ENCODE results near the gene MAN2B1.
A peak's percentile ranks its signal among the peaks of the same experiment; 100 is the strongest.
"Not testable (repeated sequence)": the region's sequence is repeated elsewhere in the genome, so short reads cannot be mapped to it uniquely, and the experiment has no call there.

Gene MAN2B1

DNA sequence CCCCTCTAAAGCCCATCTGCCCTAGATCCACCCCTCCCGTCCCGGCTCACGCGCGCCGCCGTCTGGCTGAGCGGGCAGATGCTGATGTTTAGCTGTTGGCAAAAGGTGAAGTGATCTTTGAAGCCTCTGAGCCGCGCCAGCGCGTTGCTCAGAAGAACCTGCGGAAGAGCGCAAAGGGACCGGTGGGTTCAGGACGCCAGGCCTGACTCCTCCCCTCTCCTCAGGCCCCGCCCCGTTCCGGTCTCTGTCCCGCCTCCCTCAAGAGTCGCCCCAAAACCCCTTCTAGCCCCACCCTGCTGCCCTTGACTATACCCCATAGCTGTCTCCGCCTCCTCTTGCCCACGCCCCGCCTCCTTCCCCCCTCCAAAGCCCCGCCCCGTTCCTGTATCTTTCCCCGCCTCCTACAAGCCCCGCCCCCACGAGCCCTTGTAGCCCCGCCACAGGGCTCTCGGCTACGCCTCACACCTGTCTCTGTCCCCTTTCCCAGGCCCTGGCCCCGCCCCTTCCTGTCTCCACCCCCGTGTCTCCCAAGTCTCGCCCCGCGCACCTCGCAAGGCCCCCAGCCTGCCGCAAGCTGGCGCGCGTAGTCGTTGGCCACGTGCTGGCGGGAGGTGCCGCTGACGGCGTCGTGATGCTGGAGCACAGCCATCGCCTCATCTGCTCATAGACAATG lies 9.5 kb downstream of the MAN2B1 start:
- no peak for DNase-seq

DNA sequence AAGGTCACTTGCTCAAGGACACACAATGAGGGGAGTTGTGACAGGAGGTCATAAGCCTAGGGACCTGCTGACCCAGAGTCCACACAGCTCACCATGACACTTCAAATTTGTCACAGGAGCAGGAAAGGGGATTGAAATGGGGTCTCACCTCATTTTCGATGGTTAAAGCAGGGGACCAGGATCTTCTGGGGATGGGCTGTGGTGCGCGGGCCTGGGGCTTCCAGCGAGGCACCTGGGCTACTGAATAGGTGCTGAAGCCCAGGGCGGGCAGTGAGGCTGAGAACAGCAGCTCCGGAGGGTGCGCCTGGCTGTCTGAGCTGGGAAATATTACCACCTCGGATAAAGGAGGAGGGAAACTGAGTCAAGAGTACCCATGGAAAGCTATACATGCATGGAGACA lies 11.0 kb downstream of the MAN2B1 start:
- no peak for DNase-seq

DNA sequence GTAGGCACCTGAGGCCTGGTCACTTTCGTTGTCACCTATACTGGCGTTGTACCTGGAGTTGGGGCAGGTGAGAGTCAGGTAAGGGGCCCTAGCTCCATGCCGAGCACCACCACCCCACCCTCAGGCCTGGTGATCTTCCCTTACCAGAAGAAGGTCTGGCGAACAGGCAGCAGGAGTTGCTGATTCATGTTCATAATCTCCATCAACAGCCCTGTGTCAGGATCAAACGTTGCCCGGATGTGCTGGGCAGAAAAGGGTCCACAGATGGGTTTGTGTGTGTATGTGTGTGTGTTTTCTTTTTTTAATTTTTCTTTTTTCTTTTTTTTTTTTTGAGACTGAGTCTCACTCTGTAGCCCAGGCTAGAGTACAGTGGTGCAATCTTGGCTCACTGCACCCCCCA lies 14.3 kb downstream of the MAN2B1 start:
- DNase-seq = no peak

DNA sequence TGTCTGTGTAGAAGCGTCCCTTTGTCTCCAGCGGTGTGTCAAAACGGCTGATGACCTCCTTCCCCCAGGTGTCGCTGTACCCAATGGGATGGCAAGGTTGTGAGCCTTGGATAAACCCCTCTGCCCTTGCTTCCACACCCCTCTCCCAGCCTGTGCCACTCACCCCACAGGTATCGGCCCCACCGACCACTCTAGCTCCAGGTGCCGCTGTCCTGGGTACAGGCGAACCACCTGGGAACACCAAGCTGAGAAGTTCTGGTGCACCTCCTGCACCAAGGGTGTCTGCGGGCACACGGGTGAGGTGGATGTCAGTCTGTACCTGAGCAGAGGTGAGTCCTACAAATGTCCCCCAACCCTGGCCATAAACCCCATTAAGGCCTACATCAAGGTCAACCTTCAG lies 16.6 kb downstream of the MAN2B1 start:
- no peak for DNase-seq

DNA sequence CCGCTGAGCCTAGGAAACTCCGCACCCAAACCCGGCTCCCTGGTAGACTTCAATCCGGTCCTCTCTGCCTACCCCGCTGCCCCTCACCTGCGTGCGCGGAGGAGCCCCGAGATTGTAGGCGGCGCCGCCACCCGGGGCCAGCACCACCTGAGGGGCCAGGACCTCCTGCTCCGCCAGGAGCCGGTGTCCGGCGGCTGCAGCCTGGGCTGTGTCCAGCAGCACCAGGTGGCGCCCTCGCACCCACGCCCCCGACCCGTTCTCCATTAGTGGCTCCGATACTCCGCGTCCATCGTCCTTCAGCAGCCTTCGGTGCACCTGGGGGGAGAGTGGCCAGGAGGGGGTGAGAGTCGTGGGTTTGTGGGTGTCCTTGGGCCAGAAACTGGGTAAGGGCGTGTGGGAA lies 18.5 kb downstream of the MAN2B1 start:
- DNase-seq = no peak

DNA sequence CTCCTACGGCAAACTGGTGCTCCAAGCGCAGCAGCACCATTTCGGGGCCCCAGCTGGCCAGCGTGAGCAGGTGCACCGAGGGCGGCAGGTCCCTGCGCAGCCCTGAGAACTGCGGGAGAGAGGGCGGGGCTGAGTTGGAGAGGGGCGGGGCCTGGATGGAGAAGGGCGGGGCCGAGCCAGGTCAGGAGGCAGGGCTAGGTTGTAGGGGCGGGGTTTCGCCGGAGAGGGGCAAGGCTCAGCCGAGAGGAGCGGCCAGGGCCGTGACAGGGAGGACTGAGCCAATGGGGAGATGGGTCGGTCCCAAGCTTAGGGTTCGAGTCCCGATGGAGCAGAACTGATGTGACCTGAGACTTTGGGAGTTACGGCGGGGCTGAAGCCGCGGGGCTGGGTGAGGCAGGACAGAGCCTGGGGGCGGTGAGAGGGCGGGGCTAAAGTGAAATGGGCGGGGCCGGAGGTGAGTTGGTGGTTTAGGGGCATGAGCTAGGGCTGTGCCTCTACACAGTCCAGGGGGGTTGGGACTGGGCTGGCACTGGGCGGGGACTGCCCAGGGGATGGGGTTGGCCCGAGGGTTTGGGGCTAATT lies 19.0 kb downstream of the MAN2B1 start:
- DNase-seq = no peak

DNA sequence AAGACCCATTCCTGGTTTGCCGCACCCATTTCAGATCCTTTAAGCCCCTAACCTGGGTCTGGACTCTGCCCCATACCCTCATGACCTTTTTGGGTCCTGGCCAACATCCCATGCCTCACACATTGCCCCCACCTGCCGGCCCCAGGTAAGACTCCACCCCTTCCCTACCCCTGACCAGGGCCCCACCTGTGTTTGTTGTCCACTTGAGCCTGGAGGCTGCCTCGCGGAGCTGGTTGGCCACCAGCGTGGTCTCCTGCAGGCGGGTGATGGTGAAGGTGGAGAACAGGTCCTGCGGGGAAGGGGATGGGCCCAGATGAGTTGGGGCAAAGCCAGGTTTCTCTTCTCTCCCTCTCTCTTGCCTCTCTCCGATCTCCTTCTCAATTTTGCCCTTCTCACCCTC lies 19.5 kb downstream of the MAN2B1 start:
- DNase-seq = no peak

DNA sequence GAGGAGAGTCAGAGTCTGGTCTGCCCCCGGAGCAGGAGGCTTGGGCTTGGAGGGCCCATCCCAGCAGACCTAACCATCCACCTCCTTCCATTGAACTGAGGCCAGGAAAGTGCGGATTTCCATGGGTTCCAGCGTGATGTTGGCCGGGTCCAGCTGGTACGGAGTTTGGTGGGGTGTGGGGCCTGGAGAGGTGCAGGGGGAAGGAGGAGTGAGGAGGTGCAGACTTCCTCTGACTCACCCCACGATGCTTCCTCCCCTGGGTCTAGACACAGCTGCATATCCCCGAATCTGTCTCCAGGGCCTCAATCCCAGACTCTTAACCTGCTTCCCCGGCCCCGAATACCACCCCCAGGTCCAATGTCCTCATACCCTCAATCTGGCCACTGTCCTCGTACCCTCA lies 20.0 kb downstream of the MAN2B1 start:
- DNase-seq = no peak

DNA sequence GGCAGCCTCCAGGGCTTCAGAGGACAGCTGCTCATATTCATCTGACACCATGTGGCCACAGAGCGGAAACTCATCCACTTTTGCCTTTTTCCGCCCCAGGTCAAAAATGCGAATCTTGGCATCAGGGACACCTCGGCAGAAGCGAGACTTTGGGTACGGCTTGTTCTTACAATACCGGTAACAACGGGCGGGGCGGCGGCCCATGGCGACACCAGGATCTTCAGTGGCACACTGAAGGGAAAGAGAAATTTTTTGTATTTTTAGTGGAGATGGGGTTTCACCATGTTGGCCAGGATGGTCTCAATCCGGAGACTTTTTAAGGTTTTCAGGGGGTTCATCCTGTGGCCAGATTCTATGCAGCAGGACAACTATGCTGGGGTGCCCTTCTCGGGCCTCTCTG lies 22.8 kb downstream of the MAN2B1 start:
- DNase-seq = not testable (repeated sequence)

DNA sequence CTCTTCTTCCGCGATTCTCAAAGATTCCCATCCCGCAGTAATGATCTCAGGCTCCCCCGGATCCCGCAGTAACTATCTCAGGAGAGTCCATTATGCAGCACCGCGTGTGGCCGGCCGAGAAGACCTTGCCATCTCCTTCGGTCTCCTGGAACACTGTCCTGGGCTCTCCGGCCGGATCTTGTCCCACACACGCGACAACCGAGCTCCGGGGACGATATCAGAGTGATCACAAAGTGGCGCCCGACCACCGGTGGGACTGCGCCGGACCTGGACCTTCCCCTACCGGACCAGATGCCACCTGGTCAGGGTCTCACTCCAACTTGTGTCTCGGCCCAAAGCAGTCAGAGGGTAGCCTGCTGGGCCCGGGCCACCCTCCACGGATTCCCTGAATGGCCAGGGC lies 24.0 kb downstream of the MAN2B1 start:
- no peak for DNase-seq

DNA sequence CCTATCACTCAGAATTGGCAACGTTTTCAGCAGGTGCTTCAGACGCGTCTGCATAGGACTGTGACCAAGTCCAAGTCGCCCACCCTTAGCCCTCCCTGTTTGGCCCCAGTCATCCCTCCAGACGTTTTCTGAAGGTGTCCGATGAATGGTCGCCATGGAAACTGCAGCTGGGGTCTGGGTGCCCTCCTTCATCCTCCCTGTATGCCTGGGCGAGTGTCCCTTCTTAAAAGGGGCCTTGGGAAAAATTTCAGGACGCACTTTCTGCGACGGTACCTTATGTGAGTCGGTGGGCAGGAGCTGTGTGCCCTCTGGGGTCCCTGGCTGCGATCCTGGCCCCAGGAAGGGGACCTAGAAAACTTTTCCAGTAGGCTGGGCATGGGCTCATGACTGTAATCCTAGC lies 25.1 kb downstream of the MAN2B1 start:
- no peak for DNase-seq

DNA sequence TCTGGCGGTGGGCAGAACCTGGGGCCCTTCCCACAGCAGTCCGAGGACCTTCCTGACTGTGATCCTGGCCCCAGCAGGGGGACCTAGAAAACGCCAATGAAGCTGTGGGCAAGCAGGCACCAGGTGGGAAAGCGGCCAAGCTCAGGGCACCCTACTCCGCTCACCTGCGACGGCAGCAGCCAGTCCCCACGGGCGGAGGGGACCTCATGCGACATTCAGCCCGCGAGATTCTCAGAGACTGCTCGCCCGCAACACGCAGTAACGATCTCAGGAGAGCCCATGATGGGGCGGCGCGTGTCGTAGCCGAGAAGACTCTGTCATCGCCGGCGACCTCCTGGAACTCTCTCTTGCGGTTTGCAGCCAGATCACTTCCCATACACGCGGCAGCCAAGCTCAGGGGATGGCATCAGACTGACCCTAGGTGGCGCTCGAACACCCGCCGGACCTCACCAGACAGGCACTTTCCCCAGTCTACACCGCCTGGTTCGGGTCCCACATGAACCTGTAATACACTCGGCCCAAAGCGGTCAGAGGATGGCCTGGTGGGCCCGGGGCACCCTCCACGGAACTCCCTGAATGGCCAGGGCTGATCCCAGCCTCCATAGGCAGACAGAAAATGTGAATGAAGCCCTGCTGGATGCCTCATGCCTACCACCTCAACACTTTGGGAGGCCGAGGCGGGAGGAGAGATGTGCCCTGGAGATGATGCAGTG lies 26.5 kb downstream of the MAN2B1 start:
- DNase-seq = peak; percentile 53

DNA sequence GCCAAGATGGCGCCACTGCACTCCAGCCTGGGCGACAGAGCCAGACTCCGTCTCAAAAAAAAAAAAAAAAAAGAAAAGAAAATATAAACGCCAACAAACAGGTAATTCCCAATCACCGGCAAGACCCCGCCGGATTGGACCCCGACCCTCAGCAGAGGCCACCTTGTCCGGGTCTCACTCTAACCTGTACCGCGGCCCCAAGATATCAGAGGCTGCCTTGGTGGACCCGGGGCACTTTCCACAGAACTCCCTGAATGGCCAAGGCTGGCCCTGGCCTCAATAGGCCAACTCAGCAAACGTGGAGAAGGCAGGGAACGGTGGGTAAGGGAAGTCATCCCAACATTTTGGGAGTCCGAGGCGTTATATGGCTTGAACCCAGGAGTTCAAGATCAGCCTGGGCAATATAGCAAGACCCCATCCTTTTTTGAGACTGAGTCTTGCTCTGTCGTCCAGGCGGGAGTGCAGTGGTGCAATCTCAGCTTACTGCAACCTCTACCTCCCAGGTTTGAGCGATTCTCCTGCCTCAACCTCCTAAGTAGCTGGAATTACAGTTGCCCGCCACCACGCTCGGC lies 27.8 kb downstream of the MAN2B1 start:
- DNase-seq = no peak

DNA sequence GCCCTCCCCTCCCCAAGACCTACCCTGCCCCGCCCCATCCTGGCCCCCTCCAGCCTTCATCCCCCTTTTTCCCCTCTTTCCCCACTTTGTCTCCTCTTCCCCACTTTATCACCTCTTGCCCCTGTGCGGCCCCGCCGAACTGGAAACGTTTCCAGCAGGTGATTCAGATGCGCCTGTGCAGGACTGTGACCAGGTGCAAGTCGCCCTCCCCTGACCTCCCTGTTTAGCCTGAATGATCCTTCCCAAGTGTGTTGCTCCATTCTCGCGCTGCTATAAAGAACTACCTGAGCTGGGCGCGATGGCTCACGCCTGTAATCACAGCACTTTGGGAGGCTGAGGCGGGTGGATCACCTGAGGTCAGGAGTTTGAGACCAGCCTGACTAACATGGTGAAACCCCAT lies 29.9 kb downstream of the MAN2B1 start:
- no peak for DNase-seq

DNA sequence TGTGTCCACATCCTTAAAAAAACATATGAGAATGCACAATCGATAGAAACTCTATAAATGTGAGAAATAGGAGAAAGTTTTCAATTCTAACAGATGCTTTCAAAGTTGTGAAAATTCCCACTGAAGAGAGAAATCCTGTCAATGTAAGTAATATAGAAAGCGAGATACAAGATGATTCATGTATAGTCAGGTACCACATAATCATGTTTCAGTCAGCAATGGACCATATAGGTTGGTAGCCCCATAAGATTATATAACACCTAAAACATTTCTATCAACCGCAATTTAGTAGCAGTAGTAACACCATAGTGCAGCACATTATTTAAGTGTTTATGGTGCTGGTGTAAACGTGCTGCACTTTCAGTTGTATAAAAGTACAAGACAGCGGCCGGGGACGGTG lies 37.3 kb downstream of the MAN2B1 start:
- no peak for DNase-seq

DNA sequence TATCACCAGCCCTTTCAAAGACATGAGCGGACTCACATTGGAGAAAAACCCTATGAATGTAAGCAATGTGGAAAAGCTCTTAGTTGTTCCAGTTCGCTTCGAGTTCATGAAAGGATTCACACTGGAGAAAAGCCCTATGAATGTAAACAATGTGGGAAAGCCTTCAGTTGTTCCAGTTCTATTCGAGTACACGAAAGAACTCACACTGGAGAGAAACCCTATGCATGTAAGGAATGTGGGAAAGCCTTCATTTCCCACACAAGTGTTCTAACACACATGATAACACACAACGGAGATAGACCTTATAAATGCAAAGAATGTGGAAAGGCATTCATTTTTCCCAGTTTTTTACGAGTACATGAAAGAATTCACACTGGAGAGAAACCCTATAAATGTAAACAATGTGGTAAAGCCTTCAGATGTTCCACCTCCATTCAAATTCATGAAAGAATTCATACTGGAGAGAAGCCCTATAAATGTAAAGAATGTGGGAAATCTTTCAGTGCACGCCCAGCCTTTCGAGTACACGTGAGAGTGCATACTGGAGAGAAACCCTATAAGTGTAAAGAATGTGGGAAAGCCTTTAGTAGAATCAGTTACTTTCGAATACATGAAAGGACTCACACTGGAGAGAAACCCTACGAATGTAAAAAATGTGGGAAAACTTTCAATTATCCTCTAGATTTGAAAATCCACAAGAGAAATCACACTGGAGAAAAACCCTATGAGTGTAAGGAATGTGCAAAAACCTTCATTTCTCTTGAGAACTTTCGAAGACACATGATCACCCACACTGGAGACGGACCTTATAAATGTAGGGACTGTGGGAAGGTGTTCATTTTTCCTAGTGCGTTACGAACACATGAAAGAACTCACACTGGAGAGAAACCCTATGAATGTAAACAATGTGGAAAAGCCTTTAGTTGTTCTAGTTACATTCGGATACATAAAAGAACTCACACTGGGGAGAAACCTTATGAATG lies 38.2 kb downstream of the MAN2B1 start:
- no peak for DNase-seq

DNA sequence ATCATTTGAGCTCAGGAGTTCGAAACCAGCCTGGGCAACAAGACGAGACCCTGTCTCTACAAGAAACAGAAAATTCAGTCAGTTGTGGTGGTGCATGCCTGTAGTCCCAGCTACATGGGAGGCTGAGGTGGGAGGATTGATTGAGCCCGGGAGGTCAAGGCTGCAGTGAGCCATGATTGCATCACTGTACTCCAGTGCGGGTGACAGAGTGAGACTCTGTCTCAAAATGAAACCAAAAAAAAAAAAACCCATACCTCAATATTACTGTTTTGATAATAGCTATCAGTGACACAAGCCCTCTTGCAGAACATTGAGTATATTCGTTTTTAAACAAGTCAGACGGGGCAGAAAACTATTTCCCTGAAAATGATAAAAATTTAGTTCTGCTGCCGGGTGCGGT lies 39.6 kb downstream of the MAN2B1 start:
- DNase-seq = no peak

DNA sequence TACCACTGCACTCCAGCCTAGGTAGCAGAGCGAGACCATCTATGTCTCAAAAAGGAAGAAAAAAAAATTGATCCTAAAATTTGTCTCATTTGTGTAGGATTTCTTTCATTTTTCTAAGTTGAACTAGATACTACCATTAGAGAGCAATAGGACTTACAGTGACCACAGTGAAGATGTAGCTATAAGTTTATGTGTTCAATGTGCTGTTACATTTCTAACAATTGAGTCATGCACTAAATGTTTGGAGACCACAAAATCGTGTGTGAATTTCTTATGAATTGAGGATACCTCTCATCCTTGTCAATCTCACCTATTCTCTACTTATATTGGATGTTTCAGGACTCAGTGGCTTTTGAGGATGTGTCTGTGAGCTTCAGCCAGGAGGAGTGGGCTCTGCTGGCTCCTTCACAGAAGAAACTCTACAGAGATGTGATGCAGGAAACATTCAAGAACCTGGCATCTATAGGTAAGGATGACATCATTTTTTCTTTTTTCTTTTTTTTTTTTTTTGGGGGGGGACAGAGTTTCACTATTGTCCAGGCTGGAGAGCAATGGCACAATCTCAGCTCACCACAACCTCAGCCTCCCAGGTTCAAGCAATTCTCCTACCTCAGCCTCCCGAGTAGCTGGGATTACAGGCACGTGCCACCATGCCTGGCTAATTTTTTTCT lies 43.0 kb downstream of the MAN2B1 start:
- DNase-seq = no peak

DNA sequence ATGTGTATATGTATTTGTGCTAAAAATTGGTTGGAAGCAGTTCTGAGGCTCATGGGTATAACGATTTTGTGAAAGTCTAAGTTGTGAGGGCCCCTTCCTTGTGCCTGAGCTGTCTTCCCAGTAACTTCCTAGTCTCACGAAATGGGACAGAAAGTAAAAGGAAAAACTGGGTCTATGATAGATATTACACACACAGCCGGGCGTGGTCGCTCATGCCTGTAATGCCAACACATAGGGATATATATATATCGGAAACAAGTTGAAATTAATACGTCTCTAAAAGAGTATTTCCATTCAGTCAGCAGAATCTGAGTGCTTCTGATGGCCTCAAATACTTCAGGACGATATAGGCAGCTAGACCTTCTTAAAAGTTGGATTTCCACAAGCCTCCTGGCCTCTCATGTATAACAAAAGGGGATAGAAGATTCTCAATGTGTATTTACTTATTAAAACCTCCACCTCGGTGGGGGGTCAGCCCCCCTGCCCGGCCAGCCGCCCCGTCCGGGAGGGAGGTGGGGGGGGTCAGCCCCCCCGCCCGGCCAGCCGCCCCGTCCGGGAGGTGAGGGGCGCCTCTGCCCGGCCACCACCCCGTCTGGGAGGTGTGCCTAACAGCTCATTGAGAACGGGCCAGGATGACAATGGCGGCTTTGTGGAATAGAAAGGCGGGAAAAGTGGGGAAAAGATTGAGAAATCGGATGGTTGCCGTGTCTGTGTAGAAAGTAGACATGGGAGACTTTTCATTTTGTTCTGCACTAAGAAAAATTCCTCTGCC lies 45.1 kb downstream of the MAN2B1 start:
- DNase-seq = not testable (repeated sequence)

DNA sequence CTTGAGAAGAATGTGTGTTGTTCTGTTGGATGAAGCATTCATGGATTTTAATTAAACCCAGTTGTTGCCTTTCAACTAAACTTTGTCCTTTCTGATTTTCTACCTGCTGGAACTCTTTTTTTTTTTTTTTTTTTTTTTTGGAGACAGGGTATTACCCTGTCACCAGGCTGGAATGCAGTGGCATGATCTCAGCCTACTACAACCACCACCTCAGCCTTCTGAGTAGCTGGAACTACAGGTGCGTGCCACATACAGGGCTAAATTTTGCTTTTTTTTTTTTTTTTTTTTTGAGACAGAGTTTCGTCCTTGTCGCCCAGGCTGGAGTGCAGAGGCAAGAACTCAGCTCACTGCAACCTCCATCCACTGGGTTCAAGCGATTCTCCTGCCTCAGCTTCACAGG lies 48.9 kb downstream of the MAN2B1 start:
- no peak for DNase-seq

DNA sequence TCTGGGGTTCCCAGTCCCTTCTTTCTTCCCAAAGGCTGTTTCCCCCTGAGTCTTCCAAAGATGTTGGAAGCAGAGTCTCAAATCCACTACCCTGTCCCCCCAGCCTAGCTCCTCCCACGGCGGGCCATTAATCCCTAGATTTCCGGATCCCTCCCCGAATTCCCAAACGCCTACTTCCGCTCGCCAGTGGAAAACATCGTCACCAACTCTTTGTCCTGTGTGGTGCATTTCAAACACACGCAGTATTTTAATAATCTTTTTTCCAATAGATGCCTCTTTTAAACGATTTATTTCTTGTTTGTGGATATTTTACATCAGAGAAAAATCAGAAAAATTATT lies 55.2 kb downstream of the MAN2B1 start:
- peak; percentile 43 for DNase-seq

All from NCI-H2107 (cell line).